Coronary artery (tissue), 2 donors: Measurements from ENCODE around the gene LAMA3.

Experiments used
- DNase-seq: peaks from one replicate; pipeline ENCODE4 v3.0.0-alpha.2; 2017; ENCODE audit warnings: low spot score
- H3K27ac ChIP-seq, 2 donors: fragments of 200-600 bp; sonication (generic); one replicate each; pipeline ENCODE4 v1.5.1; 2016 to 2019
- H3K4me3 ChIP-seq: fragments of 200-600 bp; sonication (generic); 2 replicates; pipeline ENCODE4 v1.5.1; 2016; ENCODE audit warnings: mild to moderate bottlenecking, moderate library complexity
- CTCF ChIP-seq: fragments of 200-600 bp; sonication (generic); IDR thresholded peaks from one replicate; pipeline ENCODE4 v1.5.1; 2019; ENCODE audit warnings: antibody characterized with exemption

Gene LAMA3

GRCh38 chr18:23943903-23944624, 254.8 kb downstream of the LAMA3 start:
- H3K27ac ChIP-seq: no peak overlapping the region
- no peak overlapping the region for H3K4me3 ChIP-seq
- DNase-seq: no peak
- TF ChIP-seq CTCF: no peak

- H3K27ac ChIP-seq: no peak overlapping the region
- H3K4me3 ChIP-seq: no peak overlapping the region
- TF ChIP-seq CTCF: no peak
- DNase-seq: no peak
These were observed 256.3 kb downstream of the LAMA3 start for GRCh38 chr18:23945416-23946079.

GRCh38 chr18:23949863-23950262, 260.6 kb downstream of the LAMA3 start:
- H3K27ac ChIP-seq: no peak overlapping the region
- no peak for DNase-seq
- no peak for TF ChIP-seq CTCF

DNA sequence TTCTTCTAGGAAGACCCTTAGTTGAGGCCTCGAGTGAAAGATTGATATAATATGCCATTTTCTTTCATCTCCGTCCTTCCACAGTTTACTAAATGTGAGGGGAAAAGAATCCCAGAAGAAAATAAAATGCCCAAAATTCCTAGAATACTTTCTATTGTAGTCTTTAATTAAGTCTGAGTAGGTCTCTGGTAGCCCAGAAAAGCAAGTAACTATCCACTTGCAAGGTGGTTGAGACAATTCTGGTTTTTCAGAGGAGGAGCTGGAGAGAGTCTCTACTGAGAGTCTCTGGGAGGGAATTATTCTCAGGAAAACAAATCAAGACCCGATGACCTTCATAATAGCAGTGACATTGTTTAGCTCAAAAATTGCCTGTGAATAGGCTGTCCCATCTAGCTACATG, 261.4 kb downstream of the LAMA3 start:
- DNase-seq: no peak
- Histone ChIP-seq H3K27ac (no peak overlapping the region), H3K4me3 (no peak overlapping the region)
- no peak for TF ChIP-seq CTCF

More at GRCh38 chr18:23949863-23950262, 260.6 kb downstream of the LAMA3 start:
- H3K4me3 ChIP-seq: no peak overlapping the region

DNA sequence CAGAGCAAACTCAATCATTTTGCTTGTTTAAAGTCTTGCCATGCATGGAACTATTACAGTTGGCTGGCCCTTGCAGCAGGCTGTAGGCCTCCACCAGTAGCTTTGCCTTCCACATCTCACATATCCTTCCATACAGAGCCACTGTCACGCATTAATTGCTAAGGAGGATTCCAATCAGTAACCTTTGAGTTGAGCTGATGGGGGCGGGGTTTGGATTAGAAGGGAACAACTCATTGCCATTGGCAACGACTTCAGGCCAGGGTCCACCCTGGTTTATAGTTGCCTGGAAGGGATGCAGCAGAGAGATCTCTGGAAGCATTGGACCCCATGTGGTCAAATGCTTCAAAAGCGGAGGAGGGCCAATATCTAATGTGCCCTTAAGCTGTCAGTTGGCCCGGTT, 262.0 kb downstream of the LAMA3 start:
- H3K4me3 ChIP-seq: no peak overlapping the region
- H3K27ac ChIP-seq: no peak overlapping the region
- DNase-seq: no peak
- TF ChIP-seq CTCF: no peak

DNA sequence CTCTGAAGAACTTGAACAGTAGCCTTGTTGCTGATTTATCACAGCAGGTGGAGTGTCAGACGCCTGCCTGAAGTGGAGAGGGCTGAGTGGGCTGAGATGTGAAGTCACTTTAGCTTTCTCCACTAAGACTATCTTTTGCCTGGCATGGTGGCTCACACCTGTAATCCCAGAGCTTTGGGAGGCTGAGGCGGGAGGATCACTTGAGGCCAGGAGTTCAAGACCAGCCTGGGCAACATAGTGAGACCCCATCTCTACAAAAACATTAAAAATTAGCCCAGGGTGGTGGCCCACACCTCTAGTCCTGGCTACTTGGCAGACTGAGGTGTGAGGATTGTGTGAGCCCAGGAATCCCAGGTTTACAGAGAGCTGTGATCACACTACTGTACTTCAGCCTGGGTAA, 264.7 kb downstream of the LAMA3 start:
- DNase-seq: no peak
- Histone ChIP-seq H3K27ac (no peak overlapping the region), H3K4me3 (no peak overlapping the region)
- TF ChIP-seq CTCF: no peak

DNA sequence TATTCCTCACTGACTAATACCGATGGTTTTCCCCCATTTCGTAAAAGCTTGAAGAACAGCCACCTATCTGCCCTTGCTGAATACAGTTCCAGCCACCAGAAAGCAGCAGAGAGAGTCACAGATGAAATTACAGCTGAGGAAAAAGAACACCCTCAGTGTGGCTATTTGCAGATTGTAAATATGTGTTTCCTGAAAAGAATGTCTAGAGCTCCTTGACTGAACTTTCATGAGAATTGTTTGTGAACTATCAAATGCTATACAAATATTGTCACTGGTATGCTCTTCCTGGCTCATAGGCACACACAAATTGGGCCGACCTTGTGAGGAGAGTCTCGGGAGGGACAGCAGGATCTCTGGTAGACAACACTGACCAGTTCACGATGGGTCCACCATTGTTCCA, 267.2 kb downstream of the LAMA3 start:
- no peak overlapping the region for H3K4me3 ChIP-seq
- no peak overlapping the region for H3K27ac ChIP-seq
- no peak for TF ChIP-seq CTCF
- no peak for DNase-seq
